IPS-NIHi7 (cell line): ENCODE results near the gene SSBP3.

ENCODE experiments used
- DNase-seq: peaks from one replicate; pipeline ENCODE4 v3.0.0; 2012; ENCODE audit warnings: mixed read lengths; ENCODE audit errors: extremely low spot score

Gene SSBP3

GRCh38 chr1:54266908-54267307 lies 139.3 kb downstream of the SSBP3 start:
- DNase-seq: no peak

- no peak for DNase-seq
These were observed 140.0 kb downstream of the SSBP3 start for GRCh38 chr1:54266195-54266594.

GRCh38 chr1:54265659-54266058 lies 140.5 kb downstream of the SSBP3 start:
- no peak for DNase-seq

GRCh38 chr1:54265126-54265525 lies 141.1 kb downstream of the SSBP3 start:
- DNase-seq: no peak

GRCh38 chr1:54263601-54264226 lies 142.5 kb downstream of the SSBP3 start:
- DNase-seq: no peak

- no peak for DNase-seq
These were observed 143.9 kb downstream of the SSBP3 start for GRCh38 chr1:54262244-54262643.

- no peak for DNase-seq
These were observed 145.4 kb downstream of the SSBP3 start for GRCh38 chr1:54260810-54261209.

- DNase-seq: no peak
These were observed 146.6 kb downstream of the SSBP3 start for GRCh38 chr1:54259546-54260140.

GRCh38 chr1:54257876-54258275 lies 148.3 kb downstream of the SSBP3 start:
- DNase-seq: no peak

- DNase-seq: no peak
These were observed 148.9 kb downstream of the SSBP3 start for GRCh38 chr1:54257346-54257620.

GRCh38 chr1:54256522-54257345 lies 149.5 kb downstream of the SSBP3 start:
- DNase-seq: no peak

- DNase-seq: no peak
These were observed 151.0 kb downstream of the SSBP3 start for GRCh38 chr1:54255026-54255702.

GRCh38 chr1:54254055-54254454 lies 152.1 kb downstream of the SSBP3 start:
- no peak for DNase-seq

- no peak for DNase-seq
These were observed 152.7 kb downstream of the SSBP3 start for GRCh38 chr1:54253480-54253879.

GRCh38 chr1:54252371-54252936 lies 153.7 kb downstream of the SSBP3 start:
- DNase-seq: no peak

- no peak for DNase-seq
These were observed 155.5 kb downstream of the SSBP3 start for GRCh38 chr1:54250670-54251069.

- DNase-seq: peak; percentile 65
These were observed 156.3 kb downstream of the SSBP3 start for GRCh38 chr1:54249819-54250435.

- no peak for DNase-seq
These were observed 157.2 kb downstream of the SSBP3 start for GRCh38 chr1:54248966-54249365.

- DNase-seq: no peak
These were observed 158.2 kb downstream of the SSBP3 start for GRCh38 chr1:54247863-54248515.

GRCh38 chr1:54246116-54246721 lies 160.0 kb downstream of the SSBP3 start:
- no peak for DNase-seq

- no peak for DNase-seq
These were observed 160.7 kb downstream of the SSBP3 start for GRCh38 chr1:54245501-54245900.
